HG03159 (cell line): Measurements from ENCODE around the gene GPR160.

Experiments used
- ATAC-seq: cut with Tn5 transposase; IDR thresholded peaks from one replicate; pipeline ENCODE4 v1.9.1; 2021; ENCODE audit warnings: mild to moderate bottlenecking, moderate library complexity; ENCODE audit not compliant: unreplicated experiment

The GPR160 gene

DNA sequence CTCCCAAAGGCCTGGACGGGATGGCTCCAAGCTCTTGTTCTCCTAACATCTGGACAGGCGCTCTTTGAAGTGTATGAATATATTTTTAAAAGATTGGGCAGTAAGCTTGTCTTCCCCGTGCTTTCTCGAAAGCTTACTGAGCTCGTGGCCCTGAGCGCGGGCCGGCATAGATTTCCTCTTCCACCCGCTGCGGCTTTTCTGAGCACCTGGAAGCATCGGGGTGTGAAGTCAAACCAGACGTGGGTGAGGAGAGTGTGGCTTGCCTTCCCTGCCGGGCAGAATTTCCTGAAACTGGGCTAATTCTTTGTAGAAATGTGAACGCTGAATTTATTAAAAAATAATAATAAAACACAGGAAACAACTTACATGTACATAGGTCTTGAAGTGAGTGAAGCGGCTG is 25.9 kb downstream of the GPR160 start:
- ATAC-seq, result no peak

DNA sequence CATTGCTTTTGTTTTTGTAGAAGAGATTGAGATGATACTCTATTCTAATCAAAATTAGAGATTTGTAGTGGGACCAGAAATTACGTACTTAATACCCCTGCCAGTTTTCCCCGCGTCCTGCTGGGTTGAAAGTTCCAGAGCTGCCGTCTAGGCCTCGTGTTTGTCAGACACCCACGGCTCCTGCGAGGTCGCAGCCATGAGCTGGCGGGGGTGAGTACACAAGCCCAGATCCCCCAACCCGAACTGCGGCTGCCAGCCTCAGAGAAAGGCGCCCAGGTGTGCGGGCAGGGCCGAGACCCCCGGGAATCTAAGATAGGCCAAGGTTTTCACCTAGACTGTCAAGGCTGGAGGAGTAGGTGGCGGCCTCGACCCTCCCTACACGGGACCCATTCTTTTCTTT is 26.3 kb downstream of the GPR160 start:
- no peak for ATAC-seq

DNA sequence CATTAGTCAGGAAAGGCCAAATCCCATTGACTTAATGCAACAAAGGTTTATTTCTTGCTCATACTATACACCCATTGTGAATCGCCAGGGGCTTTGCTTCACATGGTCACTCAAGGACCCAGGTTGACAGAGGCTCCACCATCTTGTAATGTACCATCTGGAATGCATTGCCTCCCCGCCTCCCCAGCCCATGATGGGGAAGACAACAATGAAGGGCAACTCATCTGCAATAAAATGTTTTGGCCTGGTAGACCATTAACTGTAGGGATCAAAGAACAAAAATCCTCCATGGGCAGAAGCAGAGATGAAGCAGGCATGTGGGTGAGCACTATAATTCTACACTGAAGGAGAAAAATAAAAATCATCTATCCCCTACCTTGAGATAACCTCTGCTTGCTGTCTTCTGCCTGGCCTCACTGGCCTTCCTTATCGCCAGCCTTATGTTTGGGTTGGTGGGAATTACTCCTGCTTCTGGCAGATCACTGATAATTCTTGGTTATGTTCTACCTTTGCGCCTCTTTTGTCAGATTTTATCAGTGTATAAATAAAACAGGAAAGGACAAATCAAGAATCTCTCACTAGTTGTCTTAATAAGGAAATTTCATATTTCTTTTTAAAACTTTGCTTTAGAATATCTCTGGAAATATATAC is 37.8 kb downstream of the GPR160 start:
- no peak for ATAC-seq

DNA sequence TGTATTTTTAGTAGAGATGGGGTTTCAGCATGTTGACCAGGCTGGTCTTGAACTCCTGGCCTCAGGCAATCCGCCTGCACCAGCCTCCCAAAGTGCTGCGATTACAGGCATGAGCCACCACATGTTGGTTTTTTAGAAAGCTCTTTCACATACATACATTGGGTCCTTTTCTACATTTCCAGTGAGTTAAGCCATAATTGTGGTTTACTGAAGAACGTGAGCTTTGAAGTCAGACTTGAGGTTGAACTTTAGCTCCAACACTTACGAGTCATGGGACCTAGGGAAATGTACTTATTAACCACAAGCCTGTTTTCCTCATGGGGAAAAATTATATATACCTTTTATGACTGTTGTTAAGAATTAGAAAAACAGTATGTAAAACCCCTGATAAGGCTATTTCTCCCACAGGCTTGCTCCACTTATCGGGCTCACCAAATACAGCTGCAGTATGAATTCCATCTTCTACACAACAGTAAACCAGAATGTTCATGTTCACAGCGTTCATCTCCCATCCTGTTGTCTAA is 39.0 kb downstream of the GPR160 start:
- no peak for ATAC-seq

DNA sequence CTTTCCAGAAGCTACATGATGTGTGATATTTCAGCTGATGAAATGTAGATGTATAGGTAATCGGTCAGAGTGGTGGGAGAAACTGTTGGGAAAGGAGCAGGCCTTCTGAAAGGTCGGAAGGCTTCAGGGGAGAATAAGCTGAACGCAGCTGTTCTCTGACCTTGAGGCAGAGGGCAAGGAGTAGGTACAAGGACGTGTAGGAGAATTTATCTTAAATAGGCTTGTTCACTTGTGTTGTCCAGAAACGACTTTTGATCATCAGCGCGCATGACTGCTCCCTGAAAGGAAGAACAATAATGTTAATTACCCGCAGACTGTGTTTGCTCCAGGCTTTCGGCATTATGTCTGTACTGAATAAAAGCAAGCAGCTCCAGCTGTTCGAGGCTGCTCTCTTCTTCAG is 39.6 kb downstream of the GPR160 start:
- ATAC-seq, result no peak

DNA sequence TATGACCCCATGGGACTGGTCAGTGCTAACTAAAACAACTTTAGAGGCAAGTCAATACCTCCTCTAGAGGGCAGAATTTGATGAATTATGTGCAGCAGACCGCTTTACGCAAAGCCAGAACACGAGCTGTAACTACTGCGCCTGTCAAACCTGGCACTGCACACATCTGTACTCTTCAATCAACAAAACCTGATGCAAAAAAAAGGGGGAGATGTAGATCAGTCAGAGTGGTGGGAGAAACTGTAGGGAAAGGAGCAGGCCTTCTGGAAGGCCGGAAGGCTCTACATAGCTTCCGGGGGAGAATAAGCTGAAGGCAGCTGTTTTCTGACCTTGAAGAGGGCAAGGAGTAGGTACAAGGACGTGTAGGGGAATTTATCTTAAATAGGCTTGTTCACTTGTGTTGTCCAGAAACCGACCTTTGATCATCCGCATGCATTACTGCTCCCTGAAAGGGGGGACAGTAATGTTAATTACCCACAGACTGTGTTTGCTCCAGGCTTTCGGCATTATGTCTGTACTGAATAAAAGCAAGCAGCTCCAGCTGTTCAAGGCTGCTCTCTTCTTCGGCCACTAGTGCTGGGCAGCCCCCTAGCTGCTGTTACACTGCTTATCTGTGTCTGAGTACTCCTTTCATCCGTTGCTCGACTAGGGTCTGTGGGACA is 41.0 kb downstream of the GPR160 start:
- no peak for ATAC-seq

DNA sequence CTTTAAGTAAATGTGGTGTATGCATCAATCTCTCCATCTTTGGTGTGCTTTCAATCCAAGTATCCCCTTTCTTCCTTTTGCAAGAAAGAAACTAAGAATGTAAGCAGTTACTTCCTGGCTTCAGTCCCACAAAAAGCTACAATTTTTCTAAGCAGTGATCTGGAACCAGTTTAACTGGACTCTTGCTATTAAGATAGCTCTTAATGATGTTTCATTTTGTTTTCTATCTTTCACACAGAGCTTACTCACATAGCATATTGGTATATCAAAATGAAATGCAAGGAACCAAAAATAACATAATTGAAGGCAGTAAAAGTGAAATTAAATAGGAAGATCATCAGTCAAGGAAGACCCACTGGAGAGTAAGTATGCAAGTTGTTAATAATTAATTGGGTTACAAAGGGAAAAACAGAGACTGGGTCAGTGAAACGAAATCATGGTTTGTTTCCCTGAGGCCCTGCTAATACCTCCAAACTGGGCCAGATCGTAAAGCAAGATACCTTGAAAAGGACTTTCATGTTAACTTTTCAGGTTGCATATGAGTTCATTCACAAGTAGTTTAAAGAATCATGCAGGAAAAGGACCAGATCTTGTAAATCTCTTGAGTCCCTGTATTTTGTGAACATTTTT is 41.9 kb downstream of the GPR160 start:
- no peak for ATAC-seq

DNA sequence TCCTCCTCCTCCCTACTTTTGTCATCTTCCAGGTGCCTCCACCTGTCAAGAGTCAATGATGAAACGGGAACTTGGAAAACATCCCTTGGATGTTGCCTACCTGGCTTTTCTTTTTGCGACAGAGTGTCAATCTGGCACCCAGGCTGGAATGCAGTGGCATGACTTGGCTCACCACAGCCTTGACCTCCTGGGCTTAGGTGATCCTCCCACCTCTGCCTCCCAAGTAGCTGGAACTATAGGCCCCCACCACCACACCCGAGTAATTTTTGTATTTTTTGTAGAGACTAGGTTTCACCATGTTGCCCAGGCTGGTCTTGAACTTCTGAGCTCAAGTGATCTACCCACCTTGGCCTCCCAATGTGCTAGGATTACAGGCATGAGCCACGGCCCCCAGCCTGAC is 42.8 kb downstream of the GPR160 start:
- ATAC-seq, result no peak

DNA sequence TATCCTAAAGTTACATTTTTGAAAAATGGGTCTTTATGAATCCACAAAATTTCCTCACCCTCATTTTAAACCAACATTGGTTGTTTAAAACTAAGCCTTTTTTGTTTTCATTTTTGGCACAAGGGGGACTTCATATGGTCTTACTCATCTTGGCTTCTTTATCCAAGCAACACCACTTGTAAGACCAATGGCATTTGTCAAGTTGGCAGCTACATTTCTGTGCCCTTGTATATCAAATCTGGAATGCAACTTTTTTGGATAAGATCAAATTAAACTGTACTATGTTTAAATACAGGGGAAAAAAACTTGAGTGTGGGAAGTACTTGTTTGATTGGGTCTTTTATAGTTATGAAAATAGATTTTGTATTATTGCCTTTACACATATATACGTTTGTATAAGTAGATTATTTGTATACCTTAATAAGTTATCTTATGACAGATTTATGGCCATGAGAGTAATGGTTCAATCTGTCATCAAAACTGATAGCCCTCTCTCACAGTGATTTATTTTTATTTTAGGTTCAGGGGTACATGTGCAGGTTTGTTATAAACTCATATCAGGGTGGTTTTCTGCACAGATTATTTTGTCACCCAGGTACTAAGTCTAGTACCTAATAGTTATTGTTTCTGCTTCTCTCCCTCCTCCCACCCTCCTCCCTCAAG is 43.4 kb downstream of the GPR160 start:
- ATAC-seq, result no peak

DNA sequence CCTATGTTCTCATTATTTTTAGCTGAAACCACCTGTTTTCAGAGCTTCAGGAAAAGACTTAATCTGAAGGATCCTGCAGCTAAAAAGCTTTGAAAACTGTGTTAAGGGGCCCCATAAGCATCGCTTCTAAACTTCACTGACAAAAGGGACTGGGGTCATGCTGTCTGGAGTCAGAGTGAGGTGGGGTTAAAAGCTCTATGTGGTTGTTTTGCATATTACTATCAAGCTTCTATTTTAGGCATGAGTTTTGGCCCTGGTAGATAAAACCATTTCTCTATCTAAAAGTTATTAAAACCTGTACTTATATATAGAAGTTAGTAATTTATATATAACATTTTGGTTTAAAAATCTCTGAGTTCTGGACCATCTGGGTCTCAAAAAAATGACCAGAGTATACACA is 45.5 kb downstream of the GPR160 start:
- no peak for ATAC-seq

DNA sequence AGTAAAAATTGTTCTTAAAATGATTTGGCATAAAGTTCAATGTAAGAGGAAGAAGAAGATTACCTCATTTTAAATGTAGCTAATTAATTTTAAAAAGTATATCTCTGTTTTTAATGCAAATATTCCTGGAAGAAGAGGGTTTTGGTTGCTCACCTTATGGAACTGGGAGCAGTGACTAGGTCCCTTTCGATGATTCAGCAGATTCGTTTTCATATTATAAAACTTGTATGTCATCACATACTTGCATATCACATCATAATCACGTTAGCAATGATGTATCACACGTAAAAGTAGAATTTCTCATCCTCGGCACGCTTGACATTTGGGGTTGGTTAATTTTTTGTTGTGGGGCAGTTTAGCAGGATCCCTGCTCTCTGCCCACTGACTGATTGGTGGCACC is 47.6 kb downstream of the GPR160 start:
- ATAC-seq, result no peak

DNA sequence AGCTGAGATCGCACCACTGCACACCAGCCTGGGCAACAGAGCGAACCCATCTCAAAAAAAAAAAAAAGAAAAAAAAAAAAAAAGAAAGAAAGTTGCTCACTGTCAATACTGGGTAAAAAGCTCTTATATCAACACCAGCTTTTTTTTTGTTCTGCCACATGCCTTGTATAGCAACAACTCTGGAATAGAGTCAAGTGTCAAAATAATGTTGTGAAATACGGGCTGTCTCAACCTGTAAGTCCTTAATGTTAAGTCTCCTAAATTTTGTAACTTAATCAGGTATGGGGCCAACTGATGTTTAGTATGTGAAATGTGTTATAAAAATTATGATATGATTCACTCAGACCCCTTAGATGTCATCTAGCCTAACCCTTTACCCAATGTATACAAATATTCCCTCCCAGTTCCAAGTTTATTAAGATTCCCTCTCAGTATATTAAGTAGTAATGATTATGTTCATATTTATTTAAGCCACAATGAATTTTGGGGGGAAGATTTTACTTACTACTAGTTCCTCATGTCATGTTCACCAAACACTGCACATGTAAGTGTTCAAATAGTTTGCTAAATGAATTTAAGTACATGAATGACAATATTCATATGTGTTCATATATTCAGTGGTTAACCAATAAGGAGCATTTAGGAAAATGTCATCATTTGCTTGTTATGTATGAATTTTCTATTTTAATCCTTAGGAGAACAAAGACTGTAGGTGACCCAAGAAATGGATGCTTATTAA is 52.2 kb downstream of the GPR160 start:
- ATAC-seq, result no peak

DNA sequence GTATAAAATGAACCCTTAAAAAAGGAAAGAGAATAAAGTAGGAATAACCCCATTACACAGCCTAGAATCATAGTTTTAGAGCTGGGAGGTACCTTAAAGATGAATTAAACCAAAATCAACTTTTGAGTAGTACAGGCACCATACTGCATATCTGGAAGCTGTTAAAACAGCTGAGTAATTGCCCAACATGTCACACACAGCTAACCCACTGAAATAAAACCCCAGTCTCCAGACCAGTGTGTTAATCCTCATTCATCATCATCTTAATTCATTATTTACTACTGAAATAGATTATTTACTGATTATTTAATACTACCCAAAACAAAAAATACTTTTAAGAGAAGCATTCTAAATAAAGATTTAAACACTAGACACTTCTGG is 52.8 kb downstream of the GPR160 start:
- ATAC-seq, result no peak

DNA sequence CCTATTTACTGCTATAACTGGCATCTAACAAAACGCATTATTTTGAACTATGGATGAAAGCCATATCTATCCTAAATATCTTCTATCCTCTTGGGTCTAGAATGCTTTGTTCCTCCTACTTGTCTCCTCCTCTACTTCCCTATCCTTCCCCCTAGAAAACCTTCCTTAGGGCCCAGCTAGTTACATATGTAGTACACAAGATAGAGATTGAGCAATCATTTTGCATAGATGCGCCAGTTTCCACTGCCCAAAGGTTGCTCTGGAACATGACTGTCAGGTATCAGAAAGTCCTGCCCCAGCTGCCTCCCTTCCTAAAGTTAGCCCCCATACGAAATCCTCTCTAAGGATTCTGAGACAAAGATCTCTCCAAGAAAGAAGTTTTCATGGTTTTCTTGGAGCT is 55.1 kb downstream of the GPR160 start:
- ATAC-seq, result no peak

DNA sequence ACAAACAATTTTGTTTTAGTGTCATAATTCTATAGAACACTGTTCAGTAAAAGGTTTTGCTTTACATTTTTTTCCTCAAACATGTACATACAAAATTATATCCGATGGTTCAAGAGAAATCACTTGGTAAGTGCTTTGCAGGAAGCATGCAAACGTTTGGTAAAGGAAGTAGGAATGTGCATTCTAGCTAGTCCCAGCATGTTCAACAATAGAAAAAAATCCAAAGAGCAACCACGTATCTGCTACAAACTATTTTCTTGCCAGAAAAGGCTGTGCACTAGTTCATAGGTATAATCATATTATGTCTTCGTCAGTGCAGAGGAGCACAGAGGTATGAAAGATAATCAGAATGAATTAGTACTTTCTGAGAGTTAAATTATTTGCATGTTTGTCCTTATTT is 58.0 kb downstream of the GPR160 start:
- no peak for ATAC-seq

DNA sequence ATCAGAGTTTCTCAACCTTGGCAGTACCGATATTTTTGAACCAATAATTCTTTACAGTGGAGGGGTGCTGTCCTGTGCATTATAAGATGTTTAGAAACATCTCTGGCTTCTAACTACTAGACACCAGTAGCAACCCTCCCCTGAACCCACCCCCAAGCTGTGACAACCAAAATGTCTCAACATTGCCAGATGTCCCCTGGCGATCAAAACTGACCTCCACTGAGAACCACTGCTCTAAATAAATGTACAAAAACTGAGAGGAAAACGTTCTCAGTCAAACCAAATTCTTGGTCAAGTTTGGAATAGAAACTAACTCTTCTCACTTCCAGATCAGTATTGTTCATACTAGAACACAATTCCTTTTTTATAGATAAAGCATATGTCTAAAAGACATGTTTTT is 58.5 kb downstream of the GPR160 start:
- ATAC-seq, result no peak

DNA sequence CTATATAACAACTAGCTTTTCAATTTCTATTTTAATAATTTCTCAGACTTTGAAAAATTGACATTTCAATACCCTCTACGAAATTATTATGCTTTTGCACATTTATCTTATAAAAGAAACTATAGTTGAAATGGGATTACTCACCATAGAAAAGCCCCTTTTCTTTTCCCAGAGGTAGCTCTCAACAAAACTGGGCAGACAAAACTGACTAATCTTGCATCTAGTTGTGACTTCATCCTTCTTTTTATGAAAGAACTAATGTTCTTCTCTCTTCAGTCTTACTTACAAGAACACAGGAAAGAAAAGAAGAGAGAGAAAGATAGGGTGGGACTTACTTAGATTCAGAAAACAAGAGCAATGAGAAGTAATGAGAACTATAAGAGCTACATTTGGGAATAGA is 61.0 kb downstream of the GPR160 start:
- no peak for ATAC-seq

DNA sequence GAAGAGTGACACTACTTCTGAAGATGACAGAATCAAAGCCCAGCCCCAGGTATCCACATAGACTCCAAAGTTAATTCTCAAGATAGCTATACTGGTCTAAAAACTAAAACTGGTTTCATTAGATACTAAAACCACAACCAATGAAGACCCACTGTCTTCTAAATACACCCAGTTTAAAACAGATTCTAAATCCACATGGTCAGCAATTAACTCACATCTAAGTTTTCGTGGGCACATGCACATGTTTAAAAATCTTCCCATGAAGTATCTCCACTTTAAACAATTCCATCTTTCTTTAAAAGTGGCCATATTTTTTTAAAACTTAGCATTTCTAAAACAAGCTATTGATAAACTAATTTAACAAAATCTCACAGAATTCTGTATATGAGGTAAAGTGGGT is 63.1 kb downstream of the GPR160 start:
- ATAC-seq, result no peak

DNA sequence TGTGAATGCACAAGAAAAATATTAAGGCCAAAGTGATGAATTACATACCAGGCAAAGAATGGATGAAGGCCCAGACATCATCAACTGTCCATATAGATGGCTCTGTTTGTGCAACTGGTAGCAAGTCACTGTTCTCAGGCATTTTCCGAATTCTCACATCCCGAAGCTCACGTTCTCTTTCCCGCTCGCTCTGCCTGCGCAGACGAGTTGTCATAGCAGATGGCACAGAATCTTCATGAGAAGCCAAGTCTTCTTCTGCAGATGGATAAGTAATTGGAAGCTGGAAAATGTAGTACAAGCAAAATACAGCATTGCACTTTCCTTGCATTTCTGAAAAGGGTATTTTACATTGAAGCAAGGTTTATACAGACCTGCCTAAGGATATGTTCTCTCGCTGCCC is 64.6 kb downstream of the GPR160 start:
- ATAC-seq, result no peak

DNA sequence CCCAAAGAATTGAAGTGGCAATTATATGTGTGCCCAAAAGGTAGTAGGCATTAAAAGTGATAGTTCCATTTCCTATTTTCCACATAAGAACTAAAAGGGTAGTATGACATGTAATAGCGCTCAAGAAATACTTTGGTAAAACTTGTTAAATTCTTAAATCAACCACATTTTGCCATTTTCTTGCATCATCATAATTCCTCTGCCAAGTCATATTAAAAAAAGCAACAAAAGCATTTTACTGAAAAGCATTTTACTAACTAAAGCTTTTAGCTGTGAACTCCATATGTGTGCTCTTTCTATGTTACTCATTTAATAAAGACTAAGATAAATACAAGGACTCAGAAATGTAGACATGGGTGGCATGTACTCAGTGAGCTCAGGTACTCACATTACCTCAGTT is 70.1 kb downstream of the GPR160 start:
- ATAC-seq, result no peak

DNA sequence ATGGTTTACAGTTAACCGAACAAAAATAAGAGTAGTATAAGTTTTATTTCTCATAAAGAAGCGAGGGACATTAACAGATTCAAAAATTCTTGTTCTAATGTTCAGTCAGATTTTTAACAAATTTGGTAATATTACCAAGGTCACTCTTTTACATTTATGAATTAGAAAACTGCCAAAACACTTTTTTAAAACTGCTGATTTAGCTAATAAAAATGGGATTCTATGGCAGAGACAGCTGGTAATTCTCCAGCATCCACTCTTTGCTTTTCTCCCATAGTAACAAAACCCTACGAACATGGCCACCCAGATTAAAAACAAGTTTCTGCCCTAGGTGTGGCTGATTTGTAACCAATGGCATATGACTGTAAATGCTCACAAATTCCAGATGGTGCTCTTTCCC is 71.2 kb downstream of the GPR160 start:
- ATAC-seq, result no peak
